ENCODE measurements around the gene LPAR2.
A peak's percentile ranks its signal among the peaks of the same experiment; 100 is the strongest.
"Not testable (repeated sequence)": the region's sequence is repeated elsewhere in the genome, so short reads cannot be mapped to it uniquely, and the experiment has no call there.

The LPAR2 gene

GRCh38 chr19:19627621-19628500 lies at the start of gene LPAR2:
Gene LPAR2 (minus strand): TSS chr19:19628220. CDS start chr19:19627275, 945 bp downstream.
- DNase-seq (ENCODE audit: low read depth in 2 of 2), result peak in 1 of 2 donors; percentile 56

GRCh38 chr19:19677579-19677978 lies 49.6 kb upstream of the LPAR2 start:
- no peak for DNase-seq (ENCODE audit: low read depth in 2 of 2)

GRCh38 chr19:19674315-19674714 lies 46.3 kb upstream of the LPAR2 start:
- no peak for DNase-seq (ENCODE audit: low read depth in 2 of 2)

- no peak for DNase-seq (ENCODE audit: low read depth in 2 of 2)
Measured at GRCh38 chr19:19672816-19673215, 44.8 kb upstream of the LPAR2 start.

GRCh38 chr19:19670070-19670551 lies 42.1 kb upstream of the LPAR2 start:
- DNase-seq (ENCODE audit: low read depth in 2 of 2), result no peak

- DNase-seq (ENCODE audit: low read depth in 2 of 2), result peak; percentile 96 to 98
Measured at GRCh38 chr19:19668230-19669012, 40.4 kb upstream of the LPAR2 start, which contains the start of gene ZNF101. Gene ZNF101 (plus strand): TSS chr19:19668839. CDS start chr19:19668964, 125 bp downstream.

GRCh38 chr19:19665420-19665948 lies 37.5 kb upstream of the LPAR2 start:
- not testable (repeated sequence) for DNase-seq (ENCODE audit: low read depth in 2 of 2)

- DNase-seq (ENCODE audit: low read depth in 2 of 2), result peak; percentile 88 to 91
Measured at GRCh38 chr19:19663256-19664120, 35.5 kb upstream of the LPAR2 start, which contains the start of gene ATP13A1. Gene ATP13A1 (minus strand): TSS chr19:19663676. CDS start chr19:19663666, 10 bp downstream.

- no peak for DNase-seq (ENCODE audit: low read depth in 2 of 2)
Measured at GRCh38 chr19:19662871-19663255, 34.8 kb upstream of the LPAR2 start.

GRCh38 chr19:19662344-19662743 lies 34.3 kb upstream of the LPAR2 start:
- DNase-seq (ENCODE audit: low read depth in 2 of 2), result no peak

- peak in 1 of 2 donors; percentile 24 for DNase-seq (ENCODE audit: low read depth in 2 of 2)
Measured at GRCh38 chr19:19661675-19662251, 33.7 kb upstream of the LPAR2 start.

GRCh38 chr19:19661141-19661674 lies 33.2 kb upstream of the LPAR2 start:
- no peak for DNase-seq (ENCODE audit: low read depth in 2 of 2)

GRCh38 chr19:19659646-19660245 lies 31.7 kb upstream of the LPAR2 start:
- no peak for DNase-seq (ENCODE audit: low read depth in 2 of 2)

GRCh38 chr19:19657397-19657783 lies 29.4 kb upstream of the LPAR2 start:
- no peak for DNase-seq (ENCODE audit: low read depth in 2 of 2)

GRCh38 chr19:19656451-19657396 lies 28.7 kb upstream of the LPAR2 start:
- DNase-seq (ENCODE audit: low read depth in 2 of 2), result no peak

- no peak for DNase-seq (ENCODE audit: low read depth in 2 of 2)
Measured at GRCh38 chr19:19655641-19656343, 27.8 kb upstream of the LPAR2 start.

- DNase-seq (ENCODE audit: low read depth in 2 of 2), result no peak
Measured at GRCh38 chr19:19655051-19655594, 27.1 kb upstream of the LPAR2 start.

- DNase-seq (ENCODE audit: low read depth in 2 of 2), result no peak
Measured at GRCh38 chr19:19654441-19654840, 26.4 kb upstream of the LPAR2 start.

Data from stimulated activated CD4-positive, alpha-beta T cell treated with anti-CD3 and anti-CD28 coated beads, Interleukin-15, amount 100 ng/mL, for 48 hours (primary cell).